IMR-90 (cell line): ENCODE data around the gene IWS1. TPM values are rescaled to one million over a fixed set of nuclear protein-coding genes. Genes with fewer than 3 reads are reported as not detected.

Experiments
- ATAC-seq: fragments of 200-7000 bp; cut with Tn5 transposase; 2 replicates; pipeline ENCODE4 v1.9.1; 2020; ENCODE audit warnings: low read depth, mild to moderate bottlenecking, moderate library complexity
- BruUV-seq: library from RNA; stranded (reverse); fragments of 400-500 nt; replicated peaks from 2 replicates; lab custom pipeline; 2021; lab: Mats Ljungman, UMichigan
- CTCF ChIA-PET: fragments of 300-600 bp; formaldehyde crosslinking; extraction: SDS; loops from one replicate; lab custom pipeline; 2021; ENCODE audit warnings: antibody characterized with exemption; lab: Yijun Ruan, JAX
- POLR2A ChIA-PET: fragments of 300-600 bp; sonication (Branson Sonifier 250); formaldehyde crosslinking; loops from one replicate; lab custom pipeline; 2022; ENCODE audit warnings: antibody characterized with exemption; ENCODE audit not compliant: unreplicated experiment; lab: Charles Lee
- DNase-seq: peaks from one replicate; pipeline ENCODE4 v3.0.0; 2013
- H2AFZ ChIP-seq: replicated peaks from 2 replicates; pipeline ENCODE3; 2013; ENCODE audit warnings: low read length, mild to moderate bottlenecking; ENCODE audit not compliant: poor library complexity
- H2AK5ac ChIP-seq: 2 replicates; pipeline ENCODE4 v1.6.1; 2013; ENCODE audit warnings: low read depth, low read length, inconsistent platforms
- H2AK9ac ChIP-seq: replicated peaks from 2 replicates; pipeline ENCODE3; 2013; ENCODE audit warnings: mild to moderate bottlenecking, low read depth, low read length, moderate library complexity; ENCODE audit not compliant: poor library complexity
- H2BK120ac ChIP-seq: 2 replicates; pipeline ENCODE4 v1.6.1; 2013; ENCODE audit warnings: low read depth, low read length, inconsistent platforms
- H2BK15ac ChIP-seq: 3 replicates; pipeline ENCODE4 v1.6.1; 2013; ENCODE audit warnings: low read depth, low read length, inconsistent platforms
- H2BK20ac ChIP-seq: 2 replicates; pipeline ENCODE4 v1.6.1; 2013; ENCODE audit warnings: low read depth, mild to moderate bottlenecking, inconsistent platforms, low read length, moderate library complexity
- H2BK5ac ChIP-seq: 2 replicates; pipeline ENCODE4 v1.6.1; 2013; ENCODE audit warnings: mild to moderate bottlenecking, low read depth, low read length, inconsistent platforms; ENCODE audit not compliant: poor library complexity, severe bottlenecking
- H3K14ac ChIP-seq: replicated peaks from 2 replicates; pipeline ENCODE4 v1.6.1; 2013; ENCODE audit warnings: low read depth, low read length, inconsistent platforms
- H3K18ac ChIP-seq: 2 replicates; pipeline ENCODE4 v1.6.1; 2013; ENCODE audit warnings: low read depth, low read length, control low read depth
- H3K23ac ChIP-seq: 2 replicates; pipeline ENCODE4 v1.6.1; 2013; ENCODE audit warnings: low read depth, low read length, inconsistent platforms
- H3K27ac ChIP-seq: 2 replicates; pipeline ENCODE4 v1.5.1; 2013; ENCODE audit warnings: mild to moderate bottlenecking, control low read depth, low read length; ENCODE audit not compliant: insufficient read depth
- H3K27me3 ChIP-seq: 2 replicates; pipeline ENCODE4 v1.6.1; 2013; ENCODE audit warnings: low read length; ENCODE audit not compliant: control insufficient read depth, insufficient read depth
- H3K36me3 ChIP-seq: 2 replicates; pipeline ENCODE4 v1.6.1; 2013; ENCODE audit warnings: low read length, mixed read lengths; ENCODE audit not compliant: control insufficient read depth, insufficient read depth
- H3K4ac ChIP-seq: 2 replicates; pipeline ENCODE4 v1.6.1; 2013; ENCODE audit warnings: low read depth, low read length, inconsistent platforms
- H3K4me1 ChIP-seq: 2 replicates; pipeline ENCODE4 v1.6.1; 2013; ENCODE audit warnings: low read length, mixed read lengths; ENCODE audit not compliant: control insufficient read depth, insufficient read depth
- H3K4me2 ChIP-seq: 2 replicates; pipeline ENCODE4 v1.6.1; 2013; ENCODE audit warnings: low read depth, mild to moderate bottlenecking, control low read depth, low read length, moderate library complexity
- H3K4me3 ChIP-seq: 2 replicates; pipeline ENCODE4 v1.5.1; 2013; ENCODE audit warnings: low read depth, mild to moderate bottlenecking, control low read depth, low read length, moderate library complexity; ENCODE audit not compliant: insufficient read depth
- H3K56ac ChIP-seq: 2 replicates; pipeline ENCODE4 v1.6.1; 2013; ENCODE audit warnings: low read length, inconsistent platforms; ENCODE audit not compliant: insufficient read depth; ENCODE audit errors: extremely low read depth
- H3K79me1 ChIP-seq, 2 experiments: 2 replicates each; pipeline ENCODE4 v1.6.1; 2013; ENCODE audit warnings: low read length in 2 of 2, inconsistent platforms in 1 of 2, low read depth in 1 of 2
- H3K9ac ChIP-seq: 2 replicates; pipeline ENCODE4 v1.6.1; 2013; ENCODE audit warnings: low read depth, low read length, control low read depth
- H3K9me1 ChIP-seq: 2 replicates; pipeline ENCODE4 v1.6.1; 2013; ENCODE audit warnings: low read length, inconsistent platforms; ENCODE audit not compliant: insufficient read depth
- H3K9me3 ChIP-seq: 2 replicates; pipeline ENCODE4 v1.6.1; 2013; ENCODE audit warnings: low read length; ENCODE audit not compliant: control insufficient read depth, insufficient read depth
- H4K20me1 ChIP-seq: 2 replicates; pipeline ENCODE4 v1.6.1; 2013; ENCODE audit warnings: low read length, inconsistent platforms; ENCODE audit not compliant: insufficient read depth
- H4K5ac ChIP-seq: 2 replicates; pipeline ENCODE4 v1.6.1; 2013; ENCODE audit warnings: mild to moderate bottlenecking, low read depth, low read length, control low read depth
- H4K8ac ChIP-seq, 2 experiments: 2 replicates each; pipeline ENCODE4 v1.6.1; 2013; ENCODE audit warnings: low read depth in 2 of 2, low read length in 2 of 2, control low read depth in 1 of 2, inconsistent platforms in 1 of 2
- H4K91ac ChIP-seq: 2 replicates; pipeline ENCODE4 v1.6.1; 2013; ENCODE audit warnings: low read depth, low read length, inconsistent platforms; ENCODE audit not compliant: insufficient read depth
- CEBPB ChIP-seq: IDR thresholded peaks from 2 replicates; pipeline ENCODE4 v1.6.1; 2012; ENCODE audit warnings: low read depth, low read length, improper control_type of control experiment
- CHD1 ChIP-seq: IDR thresholded peaks from 2 replicates; pipeline ENCODE4 v1.6.1; 2012; ENCODE audit warnings: low read depth, low read length, improper control_type of control experiment
- CTCF ChIP-seq: conservative IDR thresholded peaks from 2 replicates; pipeline ENCODE4 v1.5.1; 2012; ENCODE audit warnings: mild to moderate bottlenecking, low read depth, low read length, improper control_type of control experiment
- ELK1 ChIP-seq: fragments of 150-350 bp; IDR thresholded peaks from 2 replicates; pipeline ENCODE4 v1.6.1; 2016; ENCODE audit warnings: low read depth, mild to moderate bottlenecking, low read length, moderate library complexity, borderline replicate concordance
- FOS ChIP-seq: fragments of 150-350 bp; IDR thresholded peaks from 2 replicates; pipeline ENCODE4 v1.6.1; 2016; ENCODE audit warnings: low read depth, low read length
- MAFK ChIP-seq: IDR thresholded peaks from 2 replicates; pipeline ENCODE4 v1.6.1; 2012; ENCODE audit warnings: low read depth, low read length, improper control_type of control experiment
- POLR2A ChIP-seq: IDR thresholded peaks from 2 replicates; pipeline ENCODE4 v1.6.1; 2012; ENCODE audit warnings: mild to moderate bottlenecking, low read depth, low read length
- RAD21 ChIP-seq: IDR thresholded peaks from 2 replicates; pipeline ENCODE4 v1.6.1; 2012; ENCODE audit warnings: low read length, improper control_type of control experiment
- RCOR1 ChIP-seq: IDR thresholded peaks from 2 replicates; pipeline ENCODE4 v1.6.1; 2012; ENCODE audit warnings: mild to moderate bottlenecking, low read length, improper control_type of control experiment; ENCODE audit not compliant: insufficient replicate concordance
- RFX5 ChIP-seq: IDR thresholded peaks from 2 replicates; pipeline ENCODE4 v1.8.0; 2012; ENCODE audit warnings: low read depth, mild to moderate bottlenecking, low read length, moderate library complexity
- SMC3 ChIP-seq: fragments of 150-350 bp; IDR thresholded peaks from 2 replicates; pipeline ENCODE4 v1.6.1; 2016; ENCODE audit warnings: low read depth, mild to moderate bottlenecking, antibody characterized with exemption, low read length, moderate library complexity
- WGBS, 2 experiments: methylation state at CpG; one replicate each; pipeline versions ENCODE4 v1.1.5 to v1.1.7; 2013; ENCODE audit warnings: missing lambda C conversion rate in 2 of 2; ENCODE audit not compliant: insufficient read length in 1 of 2; ENCODE audit errors: extremely low coverage in 2 of 2; 5-methylcytosine and 5-hydroxymethylcytosine counted together
- dilution Hi-C: fragments of 300-500 bp; cut with HindIII; formaldehyde crosslinking; loops from one replicate; pipeline ENCODE4 v1.14.3; 2018; ENCODE audit warnings: low sequenced_read_pairs; ENCODE audit not compliant: unreplicated experiment
- in situ Hi-C: fragments of 300-500 bp; cut with MboI; formaldehyde crosslinking; loops from 3 replicates; pipeline ENCODE4 v1.14.3; 2019; ENCODE audit warnings: low sequenced_read_pairs, inconsistent platforms, mixed read lengths
- intact Hi-C: fragments of 100-400 bp; cut with micrococcal nuclease; formaldehyde crosslinking; loops from 2 replicates; pipeline ENCODE4 v1.10.0; 2022
- polyA plus RNA-seq, 3 experiments: library from polyadenylated mRNA; depleted of rRNA; stranded (reverse); fragments of >200 nt; gene quantifications; 2 replicates each; pipeline ENCODE4 v1.2.3, GENCODE V29; 2012; ENCODE audit warnings: low replicate concordance in 1 of 3
- total RNA-seq: library from RNA; depleted of rRNA; stranded (reverse); fragments of >200 nt; gene quantifications from 2 replicates; pipeline ENCODE4 v1.2.3, GENCODE V29; 2012

IWS1 gene
- total and polyA plus RNA-seq, 2 of the 4 experiments (the other 2 are of a cell fraction) = 31.5 to 52.5 TPM

DNA sequence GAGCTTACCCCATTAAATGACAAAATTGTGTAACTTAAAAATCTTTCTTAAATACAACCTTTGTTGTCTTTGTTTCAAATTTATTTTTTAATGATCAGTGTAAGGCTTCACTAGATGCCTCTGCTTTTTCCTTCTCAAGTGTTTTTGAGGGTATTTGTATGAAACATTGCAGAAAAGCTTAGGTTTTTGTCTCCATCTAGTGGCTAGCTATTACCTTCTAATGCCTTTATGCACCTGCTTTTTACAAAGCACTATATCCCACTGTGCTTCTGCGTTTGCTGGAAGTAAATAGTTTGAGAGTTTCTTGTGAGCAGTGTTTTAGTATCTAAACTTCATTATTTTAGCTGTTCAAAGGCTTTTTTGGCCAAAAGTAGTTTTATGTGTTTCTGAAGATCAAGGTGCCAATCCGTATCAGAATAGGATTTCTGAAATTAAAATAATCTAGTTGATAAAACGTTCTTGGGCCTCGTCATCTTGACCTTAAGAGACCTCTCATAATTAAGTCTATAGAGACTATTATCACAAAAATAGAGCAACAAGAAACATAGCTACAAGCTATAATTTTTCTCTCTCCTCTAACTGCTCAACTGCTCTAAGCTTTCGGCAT is 47.0 kb downstream of the IWS1 start:
- ChIA-PET CTCF (interaction anchor here (0.6 to 2.5 kb wide), 7 partner anchors 10 to 894 kb away, joined by 3 to 15 read pairs (median 5); no protein-coding TSS in a partner anchor), POLR2A (no interaction called here)
- Histone ChIP-seq H3K27me3 (no peaks in the 10 kb centered on the region), H3K27ac (no peak overlapping the region), H3K4ac (no peak overlapping the region), H4K91ac (no peak overlapping the region), H4K20me1 (no peaks in the 10 kb centered on the region; the same call in 1 of the 2 replicates), H4K8ac (no peak overlapping the region), H3K4me1 (no peaks in the 10 kb centered on the region), H3K14ac (no peak overlapping the region), H3K18ac (no peak overlapping the region), H3K56ac (no peak overlapping the region), H3K9me1 (peaks cover 4% of the 10 kb centered on the region; the same call in 1 of the 2 replicates), H3K4me2 (no peak overlapping the region), H3K9ac (no peak overlapping the region), H3K79me1 (peaks cover 11 to 13% of the 10 kb centered on the region in 2 experiments; a peak in 2 of 4 replicates), H3K4me3 (no peak overlapping the region), H3K9me3 (no peaks in the 10 kb centered on the region), H2BK120ac (no peak overlapping the region), H4K5ac (no peak overlapping the region), H2AK5ac (no peak overlapping the region), H2BK20ac (no peak overlapping the region), H2BK15ac (no peak overlapping the region), H3K36me3 (peaks cover 29% of the 10 kb centered on the region), H2AFZ (no peak overlapping the region), H2BK5ac (no peak overlapping the region), H3K23ac (no peak overlapping the region), H2AK9ac (no peak overlapping the region)
- BruUV-seq = no TSS peak
- ATAC-seq (peak; percentile 80), DNase-seq (peak; percentile 73)
- intact Hi-C loops = loop anchor here (1.0 to 10.0 kb wide), 4 partner anchors 95 to 415 kb away; partner anchors contain the start of gene MAP3K2
- WGBS, 2 experiments = no CpG with 5 or more reads among the region's 5 CpGs
- in situ Hi-C loops = loop anchor here (5.0 kb wide), 1 partner anchor 157 kb away; no protein-coding TSS in a partner anchor
- TF ChIP-seq FOS (no peak), CTCF (peak; percentile 72), SMC3 (peak; percentile 91), CEBPB (no peak), RAD21 (peak; percentile 87), CHD1 (no peak), ELK1 (no peak), MAFK (no peak), POLR2A (no peak), RCOR1 (no peak), RFX5 (no peak)
- dilution Hi-C loops = no loop called here
